Adrenal gland (tissue), 5 donors: Measurements from ENCODE around the gene GRAMD1B.

Experiments used
- POLR2A ChIP-seq, 2 donors: fragments of 450-650 bp; IDR thresholded peaks; one replicate each; pipeline ENCODE4 v1.6.1; 2017; ENCODE audit warnings: antibody characterized with exemption in 2 of 2, mild to moderate bottlenecking in 2 of 2, moderate library complexity in 1 of 2
- TF ChIP-seq, protein P1 (sequence below), 6 experiments: fragments of 450-650 bp in 4 of 6; fragments of 200-600 bp in 2 of 6; sonication (generic) in 1 of 6; IDR thresholded peaks; 1 replicate in 5 of 6; 2 replicates in 1 of 6; pipeline versions ENCODE4 v1.5.1 to v1.8.0; 2016 to 2021; ENCODE audit warnings: antibody characterized with exemption in 6 of 6, mild to moderate bottlenecking in 2 of 6, moderate library complexity in 1 of 6
- donor health status: DM: no; HTN: no; CAD: no.

DNA sequence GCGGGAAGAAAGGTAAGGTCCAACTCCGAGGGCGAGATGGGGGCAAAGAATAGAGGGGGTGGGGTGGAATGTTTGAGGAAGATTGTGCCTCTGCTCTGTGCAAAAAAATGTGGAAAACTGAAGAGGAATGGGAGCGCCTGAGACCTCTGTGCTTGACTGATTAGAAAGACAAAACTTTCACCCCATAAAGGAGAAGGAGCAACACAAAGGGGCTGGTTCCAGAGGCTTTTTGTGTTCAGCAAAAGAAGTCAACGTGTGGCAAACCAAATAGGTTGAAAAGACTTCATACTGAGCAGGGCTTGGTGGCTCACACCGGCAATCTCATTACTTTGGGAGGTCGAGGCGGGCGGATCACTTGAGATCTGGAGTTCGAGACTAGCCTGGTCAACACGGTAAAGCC, 50.8 kb downstream of the GRAMD1B start:
- TF ChIP-seq, protein P1, sequence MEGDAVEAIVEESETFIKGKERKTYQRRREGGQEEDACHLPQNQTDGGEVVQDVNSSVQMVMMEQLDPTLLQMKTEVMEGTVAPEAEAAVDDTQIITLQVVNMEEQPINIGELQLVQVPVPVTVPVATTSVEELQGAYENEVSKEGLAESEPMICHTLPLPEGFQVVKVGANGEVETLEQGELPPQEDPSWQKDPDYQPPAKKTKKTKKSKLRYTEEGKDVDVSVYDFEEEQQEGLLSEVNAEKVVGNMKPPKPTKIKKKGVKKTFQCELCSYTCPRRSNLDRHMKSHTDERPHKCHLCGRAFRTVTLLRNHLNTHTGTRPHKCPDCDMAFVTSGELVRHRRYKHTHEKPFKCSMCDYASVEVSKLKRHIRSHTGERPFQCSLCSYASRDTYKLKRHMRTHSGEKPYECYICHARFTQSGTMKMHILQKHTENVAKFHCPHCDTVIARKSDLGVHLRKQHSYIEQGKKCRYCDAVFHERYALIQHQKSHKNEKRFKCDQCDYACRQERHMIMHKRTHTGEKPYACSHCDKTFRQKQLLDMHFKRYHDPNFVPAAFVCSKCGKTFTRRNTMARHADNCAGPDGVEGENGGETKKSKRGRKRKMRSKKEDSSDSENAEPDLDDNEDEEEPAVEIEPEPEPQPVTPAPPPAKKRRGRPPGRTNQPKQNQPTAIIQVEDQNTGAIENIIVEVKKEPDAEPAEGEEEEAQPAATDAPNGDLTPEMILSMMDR (IDR thresholded peaks at IDR 0.05): no peak
- no peak for TF ChIP-seq POLR2A (IDR thresholded peaks at IDR 0.05)
